Immature natural killer cell (primary cell): Measurements from ENCODE around the gene TMEM237. TPM values are rescaled to one million over a fixed set of nuclear protein-coding genes. Genes with fewer than 3 reads are reported as not detected.

Source experiments
- DNase-seq, 3 donors: peaks; one replicate each; pipeline ENCODE4 v3.0.0; 2022; ENCODE audit warnings: mixed read lengths in 1 of 3
- H3K27ac Mint-ChIP-seq, 6 donors: one replicate each; pipeline ENCODE4 v1.8.0; 2020; ENCODE audit warnings: mixed read lengths in 6 of 6, mild to moderate bottlenecking in 5 of 6, inconsistent platforms in 4 of 6, moderate library complexity in 3 of 6
- H3K27me3 Mint-ChIP-seq, 3 donors: one replicate each; pipeline ENCODE4 v1.8.0; 2020 to 2021; ENCODE audit warnings: low read depth in 3 of 3, mild to moderate bottlenecking in 3 of 3, mixed read lengths in 3 of 3, moderate library complexity in 3 of 3, inconsistent platforms in 1 of 3
- H3K36me3 Mint-ChIP-seq, 3 donors: one replicate each; pipeline ENCODE4 v1.8.0; 2020; ENCODE audit warnings: mixed read lengths in 3 of 3, inconsistent platforms in 2 of 3, mild to moderate bottlenecking in 2 of 3
- H3K4me1 Mint-ChIP-seq, 2 donors: one replicate each; pipeline ENCODE4 v1.8.0; 2020; ENCODE audit warnings: inconsistent platforms in 2 of 2, mild to moderate bottlenecking in 2 of 2, mixed read lengths in 2 of 2, moderate library complexity in 1 of 2
- H3K4me3 Mint-ChIP-seq, 5 donors: one replicate each; pipeline ENCODE4 v1.8.0; 2020; ENCODE audit warnings: mild to moderate bottlenecking in 5 of 5, mixed read lengths in 5 of 5, inconsistent platforms in 3 of 5, moderate library complexity in 3 of 5
- H3K9me3 Mint-ChIP-seq, 6 donors: one replicate each; pipeline ENCODE4 v1.8.0; 2020; ENCODE audit warnings: mild to moderate bottlenecking in 6 of 6, mixed read lengths in 6 of 6, inconsistent platforms in 4 of 6, moderate library complexity in 3 of 6
- polyA plus RNA-seq, 3 donors: library from polyadenylated mRNA; unstranded; fragments of 300-500 nt; fragmentation: Illumina TruSeq; gene quantifications; one replicate each; pipeline ENCODE4 v1.2.3, GENCODE V29; 2021

Gene TMEM237
- polyA plus RNA-seq, 3 donors from 2014 or later: 1.8 to 4.1 (median 1.9) TPM

DNA sequence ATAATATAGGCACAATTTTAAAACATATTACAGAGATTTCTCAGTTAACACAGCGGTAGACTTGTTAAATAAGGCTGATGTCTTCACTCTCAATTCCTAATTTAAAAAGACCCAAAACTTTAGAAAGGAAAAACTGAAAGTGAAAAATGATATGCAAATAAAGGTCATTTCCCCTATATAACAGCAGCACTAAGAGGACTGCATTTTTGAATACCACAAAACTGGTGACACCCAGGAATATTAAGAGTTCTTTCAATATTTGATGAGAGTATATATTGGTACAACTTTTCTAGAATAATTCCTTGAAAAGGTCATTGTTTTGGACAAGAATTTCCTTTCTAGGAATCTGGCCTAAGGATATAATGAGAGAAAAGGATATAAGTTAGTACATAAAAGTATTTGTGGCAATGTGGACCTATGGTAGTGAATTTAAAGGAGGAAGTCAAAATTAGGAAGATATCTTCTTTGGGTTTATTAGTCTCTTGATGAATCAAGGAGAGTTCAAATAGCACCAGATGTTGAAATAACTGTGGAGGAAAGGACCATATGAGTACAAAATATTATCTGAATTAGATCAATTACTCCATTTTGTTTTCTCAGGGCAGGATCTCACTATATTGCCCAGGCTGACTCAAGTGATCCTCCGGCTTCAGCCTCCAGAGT lies 70.3 kb downstream of the TMEM237 start:
- Mint-ChIP-seq H3K4me3 (no peak overlapping the region), H3K27ac (peak overlapping the region in 1 of 6 donors; percentile 3), H3K36me3 (no peaks in the 10 kb centered on the region), H3K4me1 (no peaks in the 10 kb centered on the region), H3K27me3 (peaks cover 0 to 3% (median 0%) of the 10 kb centered on the region in 3 donors), H3K9me3 (no peaks in the 10 kb centered on the region)
- no peak for DNase-seq

Other genes with a start within 250 kb of the TMEM237 start
- gene TRAK2, start 192.0 kb downstream of the TMEM237 start, polyA plus RNA-seq: 10 to 100 TPM; 14.4 to 35.7 (median 18.7) TPM
- gene STRADB, start 191.8 kb downstream of the TMEM237 start, polyA plus RNA-seq: 10 to 100 TPM; 21.9 to 36.6 (median 32.5) TPM
- gene MPP4, start 55.1 kb upstream of the TMEM237 start, polyA plus RNA-seq: not detected
- gene ALS2, start 137.4 kb upstream of the TMEM237 start, polyA plus RNA-seq: 1 to 10 TPM; 5.4 to 7.3 (median 6.5) TPM
- gene CDK15, start 163.0 kb upstream of the TMEM237 start, polyA plus RNA-seq: not detected